RCC 7860 (cell line): ENCODE measurements around the gene TBX6.
"Not testable (repeated sequence)": the region's sequence is repeated elsewhere in the genome, so short reads cannot be mapped to it uniquely, and the experiment has no call there.

ENCODE experiments used
- DNase-seq: peaks from one replicate; pipeline ENCODE4 v3.0.0-alpha.2; 2015; ENCODE audit warnings: low spot score
- FAIRE-seq: peaks from 2 replicates; lab custom pipeline; 2012; peaks lifted over from hg19 to GRCh38; lab: Jason Lieb, UNC

The TBX6 gene

GRCh38 chr16:30091474-30092372, at the start of gene TBX6:
Gene TBX6 (minus strand): TSS chr16:30091924. CDS start chr16:30091193, 731 bp downstream.
- FAIRE-seq, result no peak
- peak; percentile 68 for DNase-seq

GRCh38 chr16:30139583-30140481, 48.1 kb upstream of the TBX6 start:
- FAIRE-seq, result no peak
- DNase-seq, result no peak

GRCh38 chr16:30137897-30138296, 46.2 kb upstream of the TBX6 start:
- FAIRE-seq, result no peak
- DNase-seq, result no peak

DNA sequence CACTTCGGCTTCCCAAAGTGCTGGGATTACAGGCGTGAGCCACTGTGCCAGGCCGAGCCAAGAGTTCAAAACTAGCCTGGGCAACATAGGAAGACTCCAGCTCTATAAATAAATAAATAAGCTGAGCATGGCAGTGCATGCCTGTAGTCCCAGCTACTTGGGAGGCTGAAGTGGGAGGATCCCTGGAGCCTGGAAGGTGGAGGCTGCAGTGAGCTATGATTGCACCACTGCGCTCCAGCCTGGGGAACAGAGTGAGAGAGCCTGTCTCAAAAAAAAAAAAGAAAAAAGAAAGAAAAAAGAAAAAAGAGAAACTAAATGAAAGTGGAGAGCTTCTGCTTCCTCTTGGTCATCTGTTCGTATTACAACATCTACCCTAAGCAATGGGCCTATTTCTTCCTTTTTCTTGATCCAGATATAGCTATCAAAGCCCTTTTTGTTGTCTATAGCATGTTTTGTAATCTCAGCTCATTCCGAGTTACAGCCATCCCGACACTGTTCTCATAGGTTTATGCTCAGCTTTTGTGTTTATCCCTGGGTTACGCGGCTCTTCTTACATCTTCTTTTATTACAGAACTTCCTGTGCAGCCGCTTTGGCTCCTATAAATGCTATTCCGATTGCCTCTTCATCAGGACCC, 45.4 kb upstream of the TBX6 start:
- no peak for FAIRE-seq
- no peak for DNase-seq

GRCh38 chr16:30132591-30132990, 40.9 kb upstream of the TBX6 start:
- FAIRE-seq, result no peak

DNA sequence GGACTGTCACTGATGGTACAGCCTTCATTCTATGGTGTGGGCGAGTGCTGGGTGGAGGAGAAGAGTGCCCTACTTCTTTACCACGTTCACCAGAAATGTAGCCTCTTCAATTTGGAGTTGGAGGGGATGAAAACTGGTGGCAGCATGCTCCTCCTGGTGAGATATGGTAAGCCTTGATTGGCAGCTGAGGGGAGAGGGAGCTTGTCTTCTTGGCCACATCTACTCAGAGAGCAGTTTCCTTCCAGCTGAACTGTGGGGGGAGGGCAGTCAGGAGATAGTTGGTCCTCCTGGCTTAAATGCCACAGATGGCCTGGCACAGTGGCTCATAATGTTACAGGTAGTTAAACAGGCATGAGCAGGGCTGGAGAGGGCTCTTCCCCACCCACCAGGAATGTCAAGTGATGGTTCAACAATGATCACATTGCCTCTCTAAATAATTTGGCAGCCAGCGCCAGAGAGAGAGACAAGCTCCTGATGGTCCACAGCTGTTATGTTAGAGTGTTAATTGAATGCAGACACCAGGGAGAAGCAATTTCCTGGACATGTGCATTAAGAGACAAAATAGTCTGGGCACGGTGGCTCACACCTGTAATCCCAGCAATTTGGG, 40.2 kb upstream of the TBX6 start:
- FAIRE-seq (no peak), DNase-seq (no peak)

More at GRCh38 chr16:30132591-30132990, 40.9 kb upstream of the TBX6 start:
- DNase-seq, result no peak

DNA sequence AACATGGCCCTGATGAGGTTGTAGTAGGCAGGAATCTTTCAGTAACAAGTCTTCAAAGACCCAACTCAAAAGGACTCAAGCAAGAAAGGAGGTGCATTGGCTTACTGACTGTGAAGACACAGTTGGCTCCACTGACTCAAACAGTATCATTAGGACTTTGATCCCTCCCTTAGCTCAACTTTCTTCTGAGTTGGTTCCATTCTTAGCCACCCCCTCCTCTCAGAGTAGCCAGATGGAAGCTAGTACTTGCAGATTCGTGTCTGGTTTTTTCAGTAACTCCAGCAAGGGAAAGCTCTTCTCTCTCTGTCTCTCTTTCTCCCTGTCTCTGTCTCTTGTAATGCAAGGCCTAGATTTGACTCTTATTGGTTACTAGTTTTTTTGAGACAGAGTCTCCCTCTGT, 36.3 kb upstream of the TBX6 start:
- FAIRE-seq (no peak), DNase-seq (no peak)

GRCh38 chr16:30125690-30126089, 34.0 kb upstream of the TBX6 start:
- not testable (repeated sequence) for FAIRE-seq, DNase-seq

DNA sequence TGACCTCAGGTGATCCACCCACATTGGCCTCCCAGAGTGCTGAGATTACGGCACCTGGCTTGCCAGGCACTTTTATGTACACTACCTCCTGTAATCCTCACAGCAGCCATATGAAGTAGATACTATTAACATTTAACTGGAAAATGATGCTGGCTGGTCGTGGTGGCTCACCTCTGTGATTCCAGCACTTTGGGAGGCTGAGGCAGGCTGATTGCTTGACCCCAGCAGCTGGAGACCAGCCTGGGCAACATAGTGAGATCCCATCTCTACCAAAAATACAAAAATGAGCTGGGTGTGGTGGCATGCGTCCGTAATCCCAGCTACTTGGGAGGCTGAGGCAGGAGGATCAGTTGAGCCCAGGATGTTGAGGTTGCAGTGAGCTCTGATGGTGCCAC, 33.3 kb upstream of the TBX6 start:
- FAIRE-seq (no peak), DNase-seq (no peak)

DNA sequence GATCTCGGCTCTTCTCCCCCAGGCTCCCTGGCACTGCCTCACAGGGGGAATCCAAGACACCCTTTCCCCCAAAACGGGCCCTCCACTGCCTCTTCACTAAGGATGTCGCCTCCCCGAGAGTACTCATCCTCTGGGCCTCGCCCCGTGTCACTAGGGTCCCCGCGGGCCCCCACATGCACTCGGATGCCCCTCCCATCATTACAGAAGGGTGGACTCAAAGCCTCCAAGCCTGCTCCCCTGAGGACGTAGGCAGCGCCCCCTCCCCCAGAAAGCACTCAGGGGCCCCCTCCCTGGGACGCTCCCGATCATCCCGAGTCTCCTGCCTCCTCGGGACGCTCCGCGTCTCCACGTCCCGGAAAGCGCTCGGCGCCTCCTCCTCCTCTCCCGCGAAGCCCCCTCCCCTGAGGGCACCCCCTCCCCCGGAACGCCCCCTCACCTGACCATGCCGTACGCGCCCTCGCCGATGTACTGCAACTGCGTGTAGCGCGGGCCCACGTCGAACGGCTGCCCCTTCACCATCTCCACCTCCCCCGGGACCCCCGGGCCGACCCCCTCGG, 31.0 kb upstream of the TBX6 start:
- DNase-seq (no peak), FAIRE-seq (no peak)

DNA sequence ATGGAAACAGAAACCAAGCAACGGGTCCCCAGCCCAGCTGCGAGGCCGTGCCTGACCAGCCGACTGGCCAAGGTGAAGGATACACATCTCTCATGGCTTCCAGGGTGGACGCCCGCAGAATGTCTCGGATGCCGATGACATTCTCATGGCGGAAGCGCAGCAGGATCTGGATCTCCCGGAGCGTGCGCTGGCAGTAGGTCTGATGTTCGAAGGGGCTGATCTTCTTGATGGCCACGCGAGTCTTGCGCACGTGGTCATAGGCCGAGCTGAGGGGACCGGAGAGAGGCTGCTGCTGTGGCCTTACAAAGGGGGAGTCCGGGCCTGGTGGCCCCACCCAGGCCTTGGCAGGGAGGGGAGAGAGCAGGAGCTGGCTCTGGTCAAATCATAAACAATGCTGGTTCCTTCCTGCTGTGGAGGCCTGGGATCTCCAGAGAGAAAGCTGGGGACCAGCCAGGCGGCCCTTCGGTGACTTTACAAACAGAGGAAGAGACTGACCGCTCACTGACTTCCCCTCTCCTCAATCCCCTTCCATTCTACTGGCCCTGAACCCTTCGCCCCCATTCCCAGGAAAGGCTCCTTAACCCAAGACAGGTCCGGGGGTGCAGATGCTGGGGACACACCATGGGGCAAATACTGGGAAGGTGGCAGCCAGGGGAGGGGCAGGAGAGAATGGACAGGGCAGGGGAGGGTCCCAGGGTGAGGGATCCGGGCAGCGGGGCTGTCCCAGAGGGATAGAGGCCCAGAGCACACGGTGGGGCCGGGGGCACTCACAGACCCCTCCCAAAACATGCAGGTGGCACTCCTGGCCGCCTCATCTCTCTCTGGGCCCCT, 30.2 kb upstream of the TBX6 start:
- DNase-seq (no peak), FAIRE-seq (no peak)

- DNase-seq (no peak), FAIRE-seq (no peak)
Measured at GRCh38 chr16:30120340-30121105, 28.8 kb upstream of the TBX6 start.

DNA sequence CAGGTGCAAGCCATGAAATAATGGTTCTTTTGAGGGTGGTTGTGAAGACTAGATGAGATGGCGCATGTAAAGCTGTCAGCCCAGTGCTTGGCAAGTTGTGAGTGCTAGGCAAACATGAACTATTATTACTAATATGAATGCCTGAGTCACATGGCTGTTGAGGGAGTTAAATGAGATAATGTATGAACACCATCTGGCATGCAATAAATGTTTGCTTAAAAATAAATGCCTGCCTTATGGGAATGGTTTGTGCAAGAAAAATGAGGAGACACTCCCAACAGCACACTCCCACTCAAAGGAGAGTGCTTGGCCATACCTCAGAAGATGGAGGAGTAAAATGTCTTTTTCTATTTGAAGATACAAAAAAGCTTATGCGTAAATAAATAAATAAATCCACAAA, 27.7 kb upstream of the TBX6 start:
- FAIRE-seq (no peak), DNase-seq (no peak)

GRCh38 chr16:30117768-30118167, 26.0 kb upstream of the TBX6 start:
- DNase-seq (no peak), FAIRE-seq (no peak)

DNA sequence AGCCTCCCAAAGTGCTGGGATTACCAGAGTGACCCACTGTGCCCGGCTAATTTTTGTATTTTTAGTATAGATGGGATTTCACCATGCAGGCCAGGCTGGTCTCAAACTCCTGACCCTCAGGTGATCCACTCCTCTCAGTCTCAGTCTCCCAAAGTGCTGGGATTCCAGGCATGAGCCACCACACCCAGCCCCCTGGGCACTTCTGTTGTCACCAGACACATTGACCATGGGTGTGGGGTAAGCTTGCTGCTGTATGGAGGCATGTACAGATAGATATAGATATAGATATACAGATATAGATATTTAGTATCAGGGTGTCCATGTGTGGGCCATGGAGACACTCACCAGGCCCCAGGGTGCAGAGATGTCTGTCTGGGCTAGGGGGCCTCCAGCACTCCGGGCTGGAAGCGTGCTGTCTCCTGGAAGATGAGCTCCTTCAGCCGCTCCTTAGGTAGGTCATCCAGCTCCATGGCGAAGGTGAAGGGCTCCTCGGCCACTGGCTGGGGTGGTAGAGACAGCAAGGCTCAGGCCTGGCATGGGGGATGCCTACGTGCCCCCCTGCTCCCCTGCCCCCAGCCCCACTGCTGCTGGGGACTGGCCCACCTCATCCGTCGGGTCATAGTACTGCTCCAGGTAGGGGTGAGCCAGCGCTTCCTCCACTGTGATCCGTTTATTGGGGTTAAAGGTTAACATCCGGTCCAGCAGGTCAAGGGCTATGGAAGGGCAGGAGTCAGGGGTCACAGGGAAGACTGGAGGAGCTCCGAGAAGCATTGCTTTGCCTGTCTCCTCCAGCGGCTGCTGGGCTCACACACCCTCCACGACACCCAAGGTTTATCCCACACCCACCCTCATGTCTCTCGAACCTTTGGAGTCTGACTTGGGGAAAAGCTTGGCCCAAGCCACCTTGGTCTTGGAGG, 24.8 kb upstream of the TBX6 start:
- FAIRE-seq (no peak), DNase-seq (no peak)

- no peak for FAIRE-seq
Measured at GRCh38 chr16:30115238-30115637, 23.5 kb upstream of the TBX6 start.

GRCh38 chr16:30114833-30115232, 23.1 kb upstream of the TBX6 start:
- not testable (repeated sequence) for FAIRE-seq, DNase-seq

More at GRCh38 chr16:30115238-30115637, 23.5 kb upstream of the TBX6 start:
- no peak for DNase-seq

DNA sequence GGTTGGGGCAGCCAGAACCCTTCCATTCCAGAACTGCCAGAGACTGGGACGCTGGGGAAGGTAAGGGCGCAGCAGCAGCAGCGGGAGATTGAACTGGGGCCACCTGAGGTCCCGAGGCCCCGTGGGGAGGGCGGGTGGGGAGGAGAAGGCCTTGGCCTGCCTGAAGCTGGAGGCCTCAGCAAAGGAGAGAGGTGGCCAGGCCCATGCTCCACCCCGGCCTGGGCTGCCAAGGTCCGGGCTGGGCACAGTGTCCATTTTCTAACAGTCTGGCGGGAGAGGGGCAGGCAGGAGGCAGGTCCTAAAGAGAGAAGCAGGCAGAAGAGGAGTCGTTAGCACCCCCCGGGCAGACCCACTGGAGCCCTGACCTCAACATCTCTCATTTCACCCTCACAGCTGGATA, 22.7 kb upstream of the TBX6 start:
- FAIRE-seq (no peak), DNase-seq (no peak)
